Measurements from ENCODE around the gene LRGUK.
A peak's percentile ranks its signal among the peaks of the same experiment; 100 is the strongest.
"Not testable (repeated sequence)": the region's sequence is repeated elsewhere in the genome, so short reads cannot be mapped to it uniquely, and the experiment has no call there.

The LRGUK gene, protein sequence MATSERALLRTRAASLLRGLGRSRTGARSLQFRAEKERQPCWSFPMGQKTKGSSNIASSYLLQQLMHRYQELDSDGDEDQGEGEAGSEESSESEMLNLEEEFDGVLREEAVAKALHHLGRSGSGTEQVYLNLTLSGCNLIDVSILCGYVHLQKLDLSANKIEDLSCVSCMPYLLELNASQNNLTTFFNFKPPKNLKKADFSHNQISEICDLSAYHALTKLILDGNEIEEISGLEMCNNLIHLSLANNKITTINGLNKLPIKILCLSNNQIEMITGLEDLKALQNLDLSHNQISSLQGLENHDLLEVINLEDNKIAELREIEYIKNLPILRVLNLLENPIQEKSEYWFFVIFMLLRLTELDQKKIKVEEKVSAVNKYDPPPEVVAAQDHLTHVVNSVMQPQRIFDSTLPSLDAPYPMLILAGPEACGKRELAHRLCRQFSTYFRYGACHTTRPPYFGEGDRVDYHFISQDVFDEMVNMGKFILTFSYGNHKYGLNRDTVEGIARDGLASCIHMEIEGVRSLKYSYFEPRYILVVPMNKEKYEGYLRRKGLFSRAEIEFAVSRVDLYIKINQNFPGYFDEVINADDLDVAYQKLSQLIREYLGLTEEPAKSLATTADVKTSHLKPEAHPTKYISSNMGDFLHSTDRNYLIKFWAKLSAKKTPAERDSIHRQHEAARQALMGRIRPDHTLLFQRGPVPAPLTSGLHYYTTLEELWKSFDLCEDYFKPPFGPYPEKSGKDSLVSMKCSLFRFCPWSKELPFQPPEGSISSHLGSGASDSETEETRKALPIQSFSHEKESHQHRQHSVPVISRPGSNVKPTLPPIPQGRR

GRCh38 chr7:134126966-134127848 lies at the start of gene LRGUK:
LRGUK (plus strand) TSS chr7:134127340; CDS start chr7:134127368, 28 bp downstream.
- DNase-seq (ENCODE audit: low spot score), result peak; percentile 57

DNA sequence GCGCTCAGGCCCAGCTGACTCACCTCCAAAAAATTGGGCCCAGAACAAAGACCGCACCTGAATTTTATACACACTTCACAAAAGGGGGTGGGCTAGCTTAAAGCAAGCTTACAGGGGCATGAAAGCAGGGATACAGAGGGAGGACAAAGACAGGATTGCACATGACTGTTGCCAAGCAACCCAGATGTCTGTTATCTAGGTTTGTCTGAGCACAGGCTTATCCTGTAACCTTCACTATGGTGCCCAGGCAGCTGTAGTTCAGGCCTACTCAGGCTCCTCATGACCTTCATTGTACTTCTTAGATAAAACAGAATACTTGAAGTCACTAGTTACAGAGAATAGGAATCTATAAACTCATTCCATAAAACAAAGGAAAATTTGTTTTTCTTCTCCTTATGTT lies 49.6 kb upstream of the LRGUK start:
- not testable (repeated sequence) for DNase-seq (ENCODE audit: low spot score)

GRCh38 chr7:134078991-134079390 lies 48.1 kb upstream of the LRGUK start:
- DNase-seq (ENCODE audit: low spot score), result peak; percentile 12

- DNase-seq (ENCODE audit: low spot score), result no peak
Observed at GRCh38 chr7:134081695-134082094, 45.4 kb upstream of the LRGUK start.

DNA sequence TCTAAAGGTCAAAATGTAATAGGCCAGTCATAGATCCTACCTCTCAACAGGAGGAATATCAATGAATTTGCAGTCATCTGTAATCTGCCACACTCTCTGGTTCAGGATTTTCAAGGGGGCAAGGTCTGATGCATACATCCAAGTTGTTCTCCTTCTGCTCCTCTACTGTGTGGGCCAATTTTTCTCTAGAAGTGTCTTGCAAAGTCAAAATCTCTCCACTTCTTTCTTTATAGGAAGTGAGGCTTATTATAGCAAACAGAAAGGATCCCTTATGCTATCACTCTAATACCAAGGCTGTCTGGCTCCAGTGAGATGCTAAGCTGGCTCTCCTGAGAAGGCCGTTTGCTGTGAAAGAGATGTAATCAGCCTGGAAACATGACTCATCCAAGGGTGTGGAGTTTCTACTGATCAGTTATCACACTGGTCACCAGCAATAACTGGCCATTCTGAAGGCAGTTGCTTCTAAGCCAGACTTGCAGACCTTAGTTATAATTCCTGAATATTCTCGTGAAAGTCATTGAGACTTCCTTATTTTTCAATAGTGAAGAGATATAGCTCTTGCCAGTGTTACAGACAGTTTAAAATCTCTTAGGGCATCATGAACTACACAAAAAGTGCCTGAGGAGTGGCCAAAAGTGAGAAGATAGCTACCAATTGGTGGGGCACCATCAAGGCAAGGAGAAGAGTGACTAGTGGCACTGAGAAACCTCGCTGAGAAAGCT lies 43.2 kb upstream of the LRGUK start:
- DNase-seq (ENCODE audit: low spot score), result no peak

- no peak for DNase-seq (ENCODE audit: low spot score)
Observed at GRCh38 chr7:134084488-134085144, 42.5 kb upstream of the LRGUK start.

DNA sequence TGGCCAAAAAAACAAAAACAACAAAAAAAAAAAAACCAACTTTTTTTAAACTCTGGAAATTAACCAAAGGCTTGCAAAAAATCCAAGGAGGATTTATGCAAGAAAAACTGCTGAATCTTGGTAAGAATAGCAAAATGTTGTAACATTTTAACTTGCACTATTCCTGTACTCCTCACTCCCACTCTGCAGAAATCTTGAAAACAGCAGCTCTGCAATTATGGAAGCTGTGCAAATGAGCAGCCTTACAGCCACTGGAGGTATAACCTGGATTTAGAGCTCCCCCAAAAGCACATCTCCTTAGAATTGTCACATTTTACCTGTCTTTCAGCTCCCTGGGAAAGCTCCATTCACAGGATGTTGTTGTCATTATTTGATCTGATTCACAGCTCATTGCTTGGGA lies 41.8 kb upstream of the LRGUK start:
- no peak for DNase-seq (ENCODE audit: low spot score)

- no peak for DNase-seq (ENCODE audit: low spot score)
Observed at GRCh38 chr7:134086998-134087735, 40.0 kb upstream of the LRGUK start.

GRCh38 chr7:134088199-134088598 lies 38.9 kb upstream of the LRGUK start:
- DNase-seq (ENCODE audit: low spot score), result no peak

- no peak for DNase-seq (ENCODE audit: low spot score)
Observed at GRCh38 chr7:134089446-134089845, 37.7 kb upstream of the LRGUK start.

- no peak for DNase-seq (ENCODE audit: low spot score)
Observed at GRCh38 chr7:134098072-134098471, 29.1 kb upstream of the LRGUK start.

DNA sequence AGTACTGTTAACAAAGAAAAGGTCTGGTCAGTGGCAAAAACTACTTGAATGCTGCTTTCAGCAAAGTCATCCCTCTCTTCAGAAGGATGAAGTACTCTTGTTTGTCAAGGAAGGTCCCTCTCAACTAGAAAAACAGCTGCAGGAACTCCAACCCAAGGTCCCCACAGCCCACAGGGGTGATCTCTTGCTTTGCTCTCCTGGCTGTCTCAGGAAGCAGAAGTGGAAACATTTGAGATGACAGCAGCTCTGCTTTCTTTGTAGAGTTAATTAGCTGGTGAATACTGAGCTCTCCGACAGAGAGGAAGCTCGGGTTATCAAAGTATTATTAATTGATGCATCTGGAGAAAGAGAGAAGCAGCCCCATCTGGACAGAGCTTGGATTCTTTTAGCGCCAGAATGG lies 25.4 kb upstream of the LRGUK start:
- DNase-seq (ENCODE audit: low spot score), result no peak

DNA sequence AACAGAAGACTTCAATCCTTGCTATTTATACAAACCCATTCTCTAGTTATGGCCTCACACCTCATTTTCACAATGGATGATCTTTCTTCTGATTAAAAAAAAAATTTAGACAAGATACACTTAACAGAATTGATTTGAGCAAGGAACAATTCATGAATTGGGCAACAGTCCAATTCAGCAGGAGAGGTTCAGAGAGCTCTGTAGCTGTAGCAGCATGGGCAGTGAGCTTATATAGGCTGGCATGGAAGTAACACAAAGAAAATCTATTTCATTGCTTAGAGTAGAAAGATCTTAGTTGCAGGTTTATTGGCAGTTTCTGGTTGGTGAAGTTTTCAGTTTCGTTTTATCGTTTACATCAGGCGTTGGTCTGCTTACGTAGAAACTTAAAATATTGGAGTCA lies 23.0 kb upstream of the LRGUK start:
- DNase-seq (ENCODE audit: low spot score), result no peak

DNA sequence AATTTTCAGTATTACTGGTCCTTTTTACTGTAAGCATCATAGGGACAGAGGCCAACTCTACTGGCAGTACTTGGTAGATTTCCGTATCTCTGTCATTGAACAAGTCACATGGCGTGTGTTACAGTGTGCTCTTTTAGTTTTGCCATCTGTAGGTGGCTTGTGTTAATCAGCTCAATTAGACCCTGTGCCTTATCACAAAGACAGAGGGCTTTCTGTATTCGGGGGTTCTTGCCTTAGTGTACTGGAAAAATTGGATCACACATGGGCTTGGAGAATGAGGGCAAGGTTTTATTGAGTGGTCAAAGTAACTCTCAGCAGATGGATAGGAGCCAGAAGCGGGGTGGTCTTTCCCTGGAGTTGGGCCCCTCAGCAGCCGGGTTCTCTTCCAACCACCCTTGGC lies 21.3 kb upstream of the LRGUK start:
- DNase-seq (ENCODE audit: low spot score), result no peak

- no peak for DNase-seq (ENCODE audit: low spot score)
Observed at GRCh38 chr7:134108802-134109201, 18.3 kb upstream of the LRGUK start.

DNA sequence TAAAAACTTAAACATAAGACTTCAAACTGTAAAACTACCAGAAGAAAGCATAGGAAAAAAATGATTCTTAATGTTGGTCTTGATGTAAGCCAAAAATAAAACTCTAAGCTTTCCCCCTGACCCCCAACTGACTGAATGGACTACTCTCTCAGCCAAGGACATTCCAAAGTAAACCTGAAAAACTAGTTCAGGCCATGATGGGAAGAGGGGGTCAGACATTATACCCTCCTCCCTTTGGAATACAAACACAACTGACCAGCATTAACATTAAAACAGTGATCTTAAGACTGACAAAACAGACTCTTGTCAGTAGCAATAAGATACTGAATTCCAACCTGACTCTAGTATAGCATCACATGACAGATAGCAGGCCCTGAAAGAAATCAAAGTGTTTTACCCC lies 13.5 kb upstream of the LRGUK start:
- DNase-seq (ENCODE audit: low spot score), result no peak

GRCh38 chr7:134114992-134115391 lies 12.1 kb upstream of the LRGUK start:
- no peak for DNase-seq (ENCODE audit: low spot score)

DNA sequence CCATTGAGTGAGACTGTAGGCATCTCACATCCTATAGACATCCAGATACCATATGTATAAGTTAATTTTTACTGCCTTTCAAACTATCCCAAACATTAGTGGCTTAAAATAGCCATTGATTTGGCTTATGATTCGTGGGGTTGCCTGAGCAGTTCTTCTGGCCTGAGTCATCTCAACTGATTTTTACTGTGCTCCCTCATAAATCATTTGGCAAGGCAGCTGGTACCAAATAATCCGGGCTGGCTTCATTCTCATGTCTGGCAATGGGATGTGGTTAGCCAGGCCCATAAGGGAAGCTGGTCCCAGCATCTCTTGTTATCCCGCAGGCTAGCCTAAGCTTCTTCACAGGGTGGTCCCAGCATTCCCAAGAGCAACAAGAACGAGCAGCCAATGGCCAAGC lies 6.7 kb upstream of the LRGUK start:
- DNase-seq (ENCODE audit: low spot score), result no peak

- no peak for DNase-seq (ENCODE audit: low spot score)
Observed at GRCh38 chr7:134121632-134122139, 5.5 kb upstream of the LRGUK start.

- DNase-seq (ENCODE audit: low spot score), result no peak
Observed at GRCh38 chr7:134122980-134123379, 4.2 kb upstream of the LRGUK start.

All from kidney capillary endothelial cell (primary cell).